NCI-H1436 treated with DMSO at 0.1 percent for 48 hours (cell line): ENCODE measurements around the gene GFRA3.
A peak's percentile ranks its signal among the peaks of the same experiment; 100 is the strongest.
"Not testable (repeated sequence)": the region's sequence is repeated elsewhere in the genome, so short reads cannot be mapped to it uniquely, and the experiment has no call there.

ENCODE experiments used
- DNase-seq: peaks from one replicate; lab custom pipeline; 2025; lab: John Stamatoyannopoulos, UW

Gene GFRA3, protein sequence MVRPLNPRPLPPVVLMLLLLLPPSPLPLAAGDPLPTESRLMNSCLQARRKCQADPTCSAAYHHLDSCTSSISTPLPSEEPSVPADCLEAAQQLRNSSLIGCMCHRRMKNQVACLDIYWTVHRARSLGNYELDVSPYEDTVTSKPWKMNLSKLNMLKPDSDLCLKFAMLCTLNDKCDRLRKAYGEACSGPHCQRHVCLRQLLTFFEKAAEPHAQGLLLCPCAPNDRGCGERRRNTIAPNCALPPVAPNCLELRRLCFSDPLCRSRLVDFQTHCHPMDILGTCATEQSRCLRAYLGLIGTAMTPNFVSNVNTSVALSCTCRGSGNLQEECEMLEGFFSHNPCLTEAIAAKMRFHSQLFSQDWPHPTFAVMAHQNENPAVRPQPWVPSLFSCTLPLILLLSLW

DNA sequence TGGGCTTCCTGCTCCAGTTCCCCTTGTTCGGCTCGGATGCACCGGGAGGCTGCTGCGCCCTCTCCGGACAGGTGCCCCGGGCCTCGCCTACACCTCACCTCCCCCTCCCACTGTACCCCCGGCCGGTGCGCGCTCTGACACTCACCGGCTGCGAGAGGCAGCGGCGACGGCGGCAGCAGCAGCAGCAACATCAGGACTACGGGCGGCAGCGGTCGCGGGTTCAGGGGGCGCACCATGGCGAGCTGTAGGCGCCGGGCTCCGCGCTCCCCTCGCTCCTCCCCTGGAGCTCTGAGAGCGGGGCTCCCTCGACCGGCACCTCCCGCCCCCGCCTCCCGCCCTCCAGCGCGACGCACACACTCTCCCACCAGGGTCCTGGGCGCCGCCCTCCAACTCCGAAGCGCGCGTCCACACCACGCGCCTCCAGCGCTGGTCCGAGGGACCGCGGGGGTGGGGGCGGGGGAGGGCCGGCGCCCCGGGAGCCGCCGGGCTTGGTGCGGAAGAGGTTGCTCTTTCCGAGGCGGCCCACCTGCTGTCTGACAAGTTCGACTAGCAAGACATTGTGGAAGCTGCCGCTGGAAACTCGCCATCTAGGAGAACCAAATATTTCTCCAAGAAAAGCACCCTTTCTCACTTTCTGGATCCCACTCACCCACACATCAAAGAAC, at the start of gene GFRA3:
GFRA3 (minus strand) TSS at position 433 of the 665 bp plus-strand sequence; CDS start at position 236, 197 bp downstream.
- DNase-seq, result no peak

DNA sequence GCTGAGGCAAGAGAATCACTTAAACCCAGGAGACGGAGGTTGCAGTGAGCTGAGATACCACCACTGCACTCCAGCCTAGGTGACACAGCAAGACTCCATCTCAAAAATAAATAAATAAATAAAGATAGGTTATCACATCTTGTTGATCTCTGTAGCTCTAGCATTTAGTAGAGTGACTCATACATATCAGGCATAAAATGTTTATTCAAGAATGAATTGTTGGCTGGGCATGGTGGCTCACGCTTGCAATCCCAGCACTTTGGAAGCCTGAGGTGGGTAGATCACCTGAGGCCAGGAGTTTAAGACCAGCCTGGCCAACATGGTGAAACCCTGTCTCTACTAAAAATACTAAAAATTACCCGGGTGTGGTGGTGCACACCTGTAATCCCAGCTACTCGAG, 43.8 kb upstream of the GFRA3 start:
- DNase-seq, result not testable (repeated sequence)

DNA sequence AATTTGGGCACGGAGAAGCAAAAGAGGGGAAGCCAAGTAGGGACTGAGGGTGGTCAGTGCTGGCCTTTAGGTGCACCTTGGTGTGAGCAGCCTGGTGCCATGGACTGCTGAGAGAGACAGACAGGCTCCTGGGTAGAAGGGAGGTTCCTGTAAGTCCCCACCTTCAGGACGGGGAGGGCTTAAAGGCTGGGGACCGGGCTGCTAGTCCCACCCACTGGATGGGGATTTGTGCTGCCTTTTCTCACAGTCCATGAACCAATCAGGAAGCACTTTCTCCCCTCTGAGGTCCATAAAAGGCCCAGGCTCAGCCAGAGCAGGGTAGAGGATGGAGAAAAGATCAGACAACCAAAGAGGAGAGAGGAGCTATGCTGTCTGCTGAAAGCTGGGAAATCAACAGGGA, 41.9 kb upstream of the GFRA3 start:
- DNase-seq, result no peak

DNA sequence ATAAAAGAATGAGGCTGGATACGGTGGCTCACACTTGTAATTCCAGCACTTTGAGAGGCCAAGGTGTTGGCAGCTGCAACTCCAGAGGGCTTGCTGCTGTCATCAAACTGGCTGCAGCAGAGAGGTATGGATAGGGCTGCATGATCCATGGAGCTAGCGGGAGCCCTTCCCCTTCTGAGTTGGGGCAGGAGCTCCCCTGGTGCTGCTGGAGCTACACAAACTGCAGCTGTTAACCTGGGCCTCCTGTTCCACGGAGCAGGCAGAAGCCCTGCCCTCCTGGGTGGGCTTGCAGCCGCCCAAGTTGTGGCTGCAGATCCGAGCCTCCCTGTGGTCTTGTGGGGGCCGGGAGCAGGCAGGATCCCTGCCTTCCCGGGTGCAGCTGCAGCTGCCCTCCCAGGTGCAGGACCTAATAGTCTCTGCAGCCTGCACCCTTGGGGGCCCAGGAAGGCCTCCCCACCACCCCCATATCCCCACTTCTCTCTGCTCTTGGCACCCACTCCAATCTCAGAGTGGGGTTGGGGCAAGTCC, 41.4 kb upstream of the GFRA3 start:
- no peak for DNase-seq

DNA sequence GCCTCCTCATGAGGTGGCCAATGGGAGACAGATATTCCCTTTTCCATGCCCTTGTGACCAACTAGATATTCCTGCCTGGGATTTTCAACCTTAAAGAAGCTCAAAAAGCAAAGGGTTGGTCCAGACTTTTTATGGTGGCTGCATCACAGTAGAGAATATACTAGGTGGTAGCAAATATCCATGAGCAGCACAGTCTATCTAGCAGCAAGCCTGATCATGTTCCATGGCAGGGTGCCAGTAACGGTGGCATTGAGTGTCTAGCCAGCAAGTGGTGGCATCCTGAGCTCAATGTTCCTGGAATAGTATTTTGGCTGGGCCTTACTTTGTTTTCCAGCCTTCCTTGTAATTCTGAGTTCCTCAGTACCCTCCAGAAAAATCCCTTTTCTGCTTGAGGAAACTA, 31.4 kb upstream of the GFRA3 start:
- DNase-seq, result peak; percentile 23

DNA sequence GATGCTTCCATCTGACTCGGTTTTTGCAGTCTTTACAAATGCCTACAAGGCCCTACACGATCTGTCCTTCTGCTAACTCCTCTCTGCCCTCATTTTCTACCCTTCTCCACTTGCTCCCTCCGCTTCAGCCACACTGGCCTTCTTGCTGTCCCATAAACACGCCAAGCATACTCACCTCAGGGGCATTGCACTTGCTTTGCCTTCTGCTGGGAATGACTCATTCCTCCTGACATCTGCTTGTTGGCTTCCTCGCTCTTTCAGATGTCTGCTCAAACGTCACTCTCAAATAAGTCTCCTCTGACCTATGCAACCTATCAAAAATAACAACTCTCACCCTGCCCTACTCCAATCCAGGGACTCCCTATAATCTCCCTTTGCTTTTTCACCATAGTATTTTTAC, 29.0 kb upstream of the GFRA3 start:
- no peak for DNase-seq

DNA sequence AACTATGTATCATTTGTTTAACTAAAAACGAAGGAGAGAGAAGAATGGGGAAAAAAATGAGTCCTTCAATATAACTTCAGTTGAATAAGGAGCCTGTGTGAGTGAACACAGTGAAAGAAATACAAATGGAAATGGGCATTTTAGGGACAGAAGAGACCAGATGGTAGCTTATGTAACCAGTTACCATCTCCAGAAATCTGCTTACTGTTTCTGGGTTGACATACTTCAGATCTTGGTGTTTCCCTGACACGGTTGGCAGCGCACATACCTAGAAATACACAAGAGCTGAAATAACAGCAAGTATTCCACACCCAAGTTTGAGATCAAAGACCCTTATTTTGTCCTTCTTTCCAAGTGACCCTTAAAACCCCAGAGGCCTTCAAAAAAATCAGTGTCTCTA, 14.9 kb upstream of the GFRA3 start:
- DNase-seq, result no peak

DNA sequence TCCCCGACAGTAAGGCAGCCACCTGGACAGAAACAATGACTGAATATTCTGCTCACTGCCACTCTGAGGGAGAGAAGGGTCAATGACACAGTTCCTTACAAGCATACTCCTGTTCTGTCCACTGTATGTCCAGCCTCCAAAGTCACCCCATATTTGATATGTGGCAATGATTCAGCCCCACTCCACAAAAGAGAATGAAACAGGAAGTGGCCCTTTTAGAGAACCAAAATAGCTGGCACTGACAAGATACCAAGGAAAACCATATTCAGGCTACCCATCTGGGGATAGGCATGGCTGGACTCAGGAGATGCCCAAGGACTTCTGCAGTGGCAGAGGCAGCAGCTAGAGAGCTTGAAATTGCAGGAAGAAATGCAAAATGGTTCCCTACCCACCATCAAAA, 12.8 kb upstream of the GFRA3 start:
- no peak for DNase-seq

DNA sequence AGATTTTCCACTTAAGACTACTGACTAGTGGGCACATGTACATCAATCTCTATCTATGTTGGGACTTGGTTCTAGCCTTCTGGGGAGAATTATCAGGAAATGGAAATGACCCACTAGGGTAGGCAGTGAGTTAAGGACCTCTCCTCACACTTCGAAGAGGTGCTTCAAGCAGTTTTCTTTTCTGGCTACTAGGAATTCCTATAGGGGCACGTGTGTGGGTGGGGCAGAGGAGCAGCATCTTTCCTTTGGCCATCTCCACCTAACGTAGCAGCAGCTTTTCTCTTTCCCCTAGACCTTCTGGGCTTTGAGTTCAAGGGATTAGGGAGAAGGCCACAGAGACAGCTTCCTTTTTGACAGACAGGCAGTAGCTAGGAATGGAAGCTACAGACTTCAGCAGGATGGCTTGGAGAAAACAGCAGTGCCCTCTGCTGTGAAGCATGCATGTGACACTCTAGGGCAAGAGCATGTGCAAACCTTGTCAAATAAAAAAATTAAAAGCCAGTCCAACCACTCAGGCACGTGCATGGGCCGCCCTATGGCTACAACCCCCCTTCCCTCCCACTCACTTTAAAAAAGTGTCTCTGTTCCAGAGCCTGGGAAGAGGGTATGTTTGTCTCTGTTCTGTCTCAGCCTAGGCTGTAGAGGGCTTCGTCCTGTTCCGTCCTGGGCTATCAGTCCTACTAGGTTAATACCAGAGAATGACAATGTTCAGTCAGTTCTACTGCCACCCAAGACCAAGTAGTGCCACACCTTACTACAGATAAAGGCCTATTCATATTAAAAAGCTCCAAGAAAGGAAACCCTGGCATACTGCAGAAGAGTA, 8.7 kb upstream of the GFRA3 start:
- DNase-seq, result no peak

DNA sequence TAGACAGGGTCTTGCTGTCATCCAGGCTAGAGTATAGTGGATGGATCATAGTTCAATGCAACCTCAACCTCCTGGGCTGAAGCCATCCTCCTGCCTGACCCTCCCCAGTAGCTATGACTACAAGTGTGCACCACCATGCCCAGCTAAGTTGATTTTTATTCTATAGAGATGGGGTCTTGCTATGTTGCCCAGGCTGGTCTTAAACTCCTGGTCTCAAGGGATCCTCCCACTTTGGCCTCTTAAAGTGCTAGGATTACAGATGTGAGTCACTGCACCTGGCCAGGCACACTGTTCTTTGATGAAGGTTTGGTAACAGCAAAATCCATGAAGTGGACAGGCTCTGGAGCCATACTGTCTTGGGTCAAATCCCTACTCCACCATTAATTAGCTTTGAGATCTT, 6.5 kb upstream of the GFRA3 start:
- no peak for DNase-seq

DNA sequence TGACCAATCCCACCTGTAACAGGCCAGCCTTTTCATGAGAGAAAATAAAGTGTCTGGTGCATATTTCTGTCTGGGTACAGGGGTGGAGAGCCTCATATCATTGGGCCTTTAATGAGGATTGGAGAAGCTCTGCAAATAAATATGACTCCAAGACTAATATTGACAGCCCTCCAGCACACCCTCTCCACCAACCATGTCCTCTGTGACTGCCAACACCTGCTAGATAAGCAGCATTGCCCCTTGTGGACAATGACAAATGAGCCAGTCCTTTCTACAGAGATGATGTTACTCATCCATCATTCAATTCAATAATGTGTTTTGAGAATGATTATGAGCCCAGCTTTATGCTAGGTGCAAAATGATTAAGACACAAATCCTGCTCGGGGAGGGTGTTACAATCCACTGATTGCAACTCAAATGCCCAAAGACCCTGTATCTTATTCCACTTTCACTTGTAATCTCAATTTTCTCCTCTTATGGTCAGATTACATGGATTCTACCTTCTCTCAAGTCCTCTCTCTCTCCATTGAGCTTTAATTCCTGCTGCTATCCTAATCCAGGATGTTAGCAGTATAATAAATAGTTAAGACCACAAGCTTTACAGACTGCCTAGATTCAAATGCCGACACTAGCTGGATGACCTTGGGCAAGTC, 2.1 kb upstream of the GFRA3 start:
- no peak for DNase-seq

DNA sequence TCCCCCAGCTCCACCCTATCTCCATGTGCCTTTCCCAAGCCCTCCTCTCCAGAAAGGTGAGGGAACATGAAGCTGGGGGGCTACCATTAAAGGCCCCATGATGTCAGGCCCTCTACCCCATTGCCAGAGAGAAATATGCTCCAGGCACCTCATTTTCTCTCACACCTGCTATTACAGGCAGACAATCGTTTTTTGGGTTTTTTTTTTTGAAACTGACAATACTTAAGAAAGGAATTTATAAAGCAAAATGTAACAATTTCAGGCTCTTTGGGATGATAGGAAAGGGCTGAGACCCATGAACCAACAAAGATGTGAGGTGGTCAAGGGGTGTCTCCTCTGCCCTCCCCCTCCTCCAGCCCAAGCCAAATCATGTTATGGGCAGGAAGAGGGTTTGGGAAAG, 1.5 kb upstream of the GFRA3 start:
- no peak for DNase-seq

DNA sequence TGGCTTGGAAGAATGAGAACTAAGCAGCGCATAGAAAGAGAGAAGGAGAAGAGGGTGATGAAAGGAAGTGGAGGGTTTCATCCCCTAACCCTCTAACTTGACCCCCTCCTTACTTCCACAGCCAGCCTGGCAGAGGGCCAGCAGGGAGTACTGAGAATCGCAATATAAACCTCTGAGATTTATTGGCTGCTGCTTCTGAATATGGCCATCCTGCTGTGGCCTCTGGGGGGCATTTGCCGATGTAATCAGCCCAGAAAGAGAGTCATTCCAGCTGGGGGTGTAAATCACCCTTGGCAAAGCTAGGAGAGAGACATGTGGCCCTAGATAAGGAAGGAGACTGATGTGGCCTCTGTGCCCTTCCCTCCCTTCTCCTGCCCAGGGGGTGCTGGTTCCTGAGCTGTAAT, 960 bp upstream of the GFRA3 start:
- DNase-seq, result no peak

DNA sequence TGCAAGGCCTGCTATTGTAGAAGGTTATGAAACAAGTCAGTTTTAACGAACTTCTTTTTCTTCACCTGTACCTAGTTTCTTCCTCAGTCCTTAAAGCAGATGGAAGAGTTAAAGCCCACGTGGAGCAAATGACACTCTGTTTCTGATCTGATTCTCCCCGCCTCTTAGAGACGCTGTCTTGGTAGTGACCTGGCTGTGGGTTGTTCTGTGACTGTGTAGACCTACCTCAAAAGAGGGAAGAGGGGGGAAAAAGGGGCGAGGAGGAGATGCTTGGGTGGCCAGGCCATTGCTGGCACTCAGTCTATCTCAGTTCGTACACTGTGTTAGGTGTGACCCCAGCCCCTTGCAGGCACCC, 610 bp downstream of the GFRA3 start:
- DNase-seq, result no peak

DNA sequence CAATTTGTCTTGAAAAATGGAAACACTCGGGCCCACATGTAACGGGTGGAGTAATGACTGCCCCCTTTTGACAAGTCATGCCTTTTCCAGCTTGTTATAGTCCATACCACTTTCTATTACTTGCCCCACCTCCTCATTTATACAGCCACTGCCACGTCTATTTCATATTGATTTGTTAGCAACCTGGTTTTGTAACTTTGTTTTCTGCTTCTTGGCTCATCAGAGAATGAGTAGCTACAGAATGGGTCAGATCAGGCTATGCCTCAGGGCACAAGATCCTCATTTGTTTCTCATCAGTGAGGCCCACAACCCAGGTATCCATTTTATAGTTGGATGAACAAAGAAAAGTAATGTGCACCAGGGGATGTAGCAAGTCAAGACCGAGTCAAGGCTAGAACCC, 1.7 kb downstream of the GFRA3 start:
- no peak for DNase-seq

DNA sequence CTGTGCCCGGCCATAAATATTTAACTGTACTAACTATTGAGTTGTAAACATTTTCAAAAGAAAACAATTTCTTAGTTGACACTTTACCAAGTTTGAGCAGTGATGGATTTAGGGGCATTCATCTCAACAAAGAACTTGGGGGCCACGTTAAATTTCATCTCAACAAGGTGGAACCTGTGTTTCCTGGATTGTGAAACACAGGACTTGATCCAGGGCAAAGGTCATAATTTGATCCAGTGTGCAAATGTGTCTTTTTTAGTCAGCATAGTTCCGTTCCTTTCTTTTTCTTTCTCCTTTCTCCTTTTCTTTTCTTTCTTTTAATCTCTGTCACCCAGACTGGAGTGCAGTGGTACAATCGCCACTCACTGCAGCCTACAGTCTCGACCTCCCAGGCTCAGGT, 3.1 kb downstream of the GFRA3 start:
- no peak for DNase-seq

DNA sequence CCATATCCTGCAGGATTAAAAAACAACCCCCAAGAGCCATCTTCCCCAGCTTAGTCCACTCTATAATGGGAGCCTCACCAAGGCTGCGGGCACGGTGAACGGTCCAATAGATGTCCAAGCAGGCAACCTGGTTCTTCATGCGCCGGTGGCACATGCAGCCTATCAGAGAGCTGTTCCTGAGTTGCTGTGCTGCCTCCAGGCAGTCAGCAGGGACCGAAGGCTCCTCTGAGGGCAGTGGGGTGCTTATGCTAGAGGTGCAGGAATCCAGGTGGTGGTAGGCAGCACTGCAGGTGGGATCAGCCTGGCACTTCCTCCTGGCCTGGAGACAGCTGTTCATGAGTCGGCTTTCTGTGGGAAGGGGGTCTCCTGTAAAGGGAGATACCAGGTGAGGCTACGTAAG, 10.2 kb downstream of the GFRA3 start:
- no peak for DNase-seq

DNA sequence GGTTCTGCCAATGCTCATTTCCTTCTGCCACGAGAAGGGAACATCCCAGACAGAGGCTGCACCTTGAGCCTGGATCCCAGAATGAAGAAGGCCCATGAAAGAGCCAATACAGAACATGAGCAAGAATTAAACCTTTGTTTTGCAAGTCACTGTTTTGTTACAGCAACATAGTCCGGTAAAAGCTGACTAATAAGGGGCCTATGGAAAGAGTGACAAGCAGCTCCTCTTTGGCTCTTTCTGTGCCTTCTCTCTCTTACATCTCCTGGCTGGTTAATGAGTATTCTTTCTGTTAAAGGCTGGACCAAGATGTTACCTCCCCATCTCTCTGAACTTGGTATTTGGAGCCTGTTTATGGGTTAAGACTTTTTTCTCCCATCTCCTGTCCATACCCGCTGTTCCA, 10.8 kb downstream of the GFRA3 start:
- DNase-seq, result no peak

DNA sequence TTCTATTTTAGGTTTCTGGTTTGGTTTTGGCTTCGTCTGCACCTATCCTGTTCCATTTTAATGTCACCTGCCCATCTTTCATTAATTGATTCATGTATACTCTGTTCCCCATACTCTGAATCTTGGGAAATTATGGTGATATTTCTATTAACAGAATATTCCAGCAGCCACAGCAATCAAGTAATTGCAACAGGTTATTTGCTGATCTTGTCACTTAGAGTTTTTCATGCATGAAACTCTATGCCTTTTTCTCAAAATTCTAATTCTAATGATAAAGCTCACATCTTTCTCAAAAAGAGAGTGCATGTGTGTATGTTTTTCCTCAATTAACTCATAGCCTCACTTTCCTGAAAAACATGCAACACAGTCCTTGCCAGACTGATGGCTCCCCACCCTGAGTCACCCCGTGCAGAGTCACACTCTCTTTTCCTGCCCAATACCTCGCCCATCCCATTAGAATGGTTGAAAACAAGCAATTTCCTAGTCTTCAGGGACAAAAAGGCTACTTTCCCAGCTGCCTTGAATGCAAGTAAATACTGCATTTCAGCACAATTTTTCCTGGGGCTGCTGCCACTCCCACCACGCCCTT, 15.6 kb downstream of the GFRA3 start:
- DNase-seq, result no peak

DNA sequence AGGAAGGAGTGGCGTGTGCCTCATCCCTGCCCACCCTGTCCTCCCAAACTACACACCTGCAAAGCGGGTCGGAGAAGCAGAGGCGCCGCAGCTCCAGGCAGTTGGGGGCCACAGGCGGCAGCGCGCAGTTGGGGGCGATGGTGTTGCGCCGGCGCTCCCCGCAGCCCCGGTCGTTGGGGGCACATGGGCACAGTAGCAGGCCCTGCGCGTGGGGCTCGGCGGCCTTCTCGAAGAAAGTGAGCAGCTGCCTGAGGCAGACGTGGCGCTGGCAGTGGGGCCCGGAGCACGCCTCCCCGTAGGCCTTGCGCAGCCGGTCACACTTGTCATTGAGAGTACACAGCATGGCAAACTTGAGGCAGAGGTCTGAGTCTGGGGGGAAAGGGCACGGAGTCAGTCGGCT, 16.8 kb downstream of the GFRA3 start:
- no peak for DNase-seq

DNA sequence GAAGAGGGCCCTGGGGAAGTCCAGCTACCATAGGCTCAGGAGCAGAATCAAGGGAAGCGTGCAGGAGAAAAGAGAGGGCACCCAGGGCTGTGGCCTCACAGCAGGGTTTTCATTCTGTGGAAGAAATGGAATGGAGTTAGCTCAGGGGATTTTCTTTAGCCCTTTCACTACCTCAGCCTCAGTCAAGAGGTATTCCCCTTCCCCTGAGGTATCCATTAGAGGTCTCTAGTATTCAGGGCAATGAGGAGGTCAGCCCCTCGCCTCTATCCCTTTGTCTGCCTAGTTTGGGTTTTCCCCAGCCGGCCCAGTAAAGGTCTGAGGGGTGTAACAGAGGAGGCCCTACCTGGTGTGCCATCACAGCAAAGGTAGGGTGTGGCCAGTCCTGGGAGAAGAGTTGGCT, 21.5 kb downstream of the GFRA3 start:
- DNase-seq, result no peak

DNA sequence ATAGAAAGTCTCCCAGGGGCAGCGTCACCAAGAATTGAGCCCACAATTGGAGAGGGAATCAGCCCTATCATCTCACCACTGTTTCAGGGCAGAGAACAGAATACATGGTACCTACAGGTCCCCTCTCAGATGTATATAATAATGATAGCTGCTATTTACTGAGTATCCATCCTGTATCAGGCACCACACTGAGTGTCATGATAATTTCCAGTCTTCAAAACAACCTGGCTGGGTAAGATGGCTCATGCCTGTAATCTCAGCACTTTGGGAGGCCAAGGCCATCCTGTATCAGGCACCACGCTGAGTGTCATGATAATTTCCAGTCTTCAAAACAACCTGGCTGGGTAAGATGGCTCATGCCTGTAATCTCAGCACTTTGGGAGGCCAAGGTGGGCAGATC, 26.6 kb downstream of the GFRA3 start:
- not testable (repeated sequence) for DNase-seq
